RWPE2 (cell line): ENCODE results near the gene ILKAP.

Experiments used
- ATAC-seq: fragments of 200-7000 bp; cut with Tn5 transposase; 3 replicates; pipeline ENCODE4 v1.9.1; 2021; ENCODE audit warnings: low read depth
- DNase-seq: peaks from one replicate; pipeline ENCODE4 v3.0.0-alpha.2; 2020; ENCODE audit warnings: low spot score
- H3K27ac ChIP-seq: fragments of 450-650 bp; 2 replicates; pipeline ENCODE4 v1.5.1; 2017; ENCODE audit warnings: mild to moderate bottlenecking; ENCODE audit not compliant: poor library complexity, severe bottlenecking
- H3K27me3 ChIP-seq: fragments of 250-450 bp; sonication (Bioruptor Pico); 2 replicates; pipeline ENCODE4 v1.5.1; 2021; ENCODE audit warnings: mild to moderate bottlenecking, moderate library complexity; ENCODE audit not compliant: insufficient read depth, poor library complexity, severe bottlenecking
- H3K36me3 ChIP-seq: fragments of 250-450 bp; sonication (Bioruptor Pico); 2 replicates; pipeline ENCODE4 v1.5.1; 2020; ENCODE audit warnings: low read depth, mild to moderate bottlenecking, moderate library complexity
- H3K4me1 ChIP-seq: fragments of 250-450 bp; sonication (Bioruptor Pico); 2 replicates; pipeline ENCODE4 v1.5.1; 2021; ENCODE audit warnings: mild to moderate bottlenecking, moderate library complexity; ENCODE audit not compliant: insufficient read depth, poor library complexity, severe bottlenecking
- H3K4me3 ChIP-seq: fragments of 250-450 bp; sonication (Bioruptor Pico); 2 replicates; pipeline ENCODE4 v1.5.1; 2021; ENCODE audit warnings: mild to moderate bottlenecking, moderate library complexity; ENCODE audit not compliant: severe bottlenecking
- H3K9me3 ChIP-seq: fragments of 250-450 bp; sonication (Bioruptor Pico); 2 replicates; pipeline ENCODE4 v1.5.1; 2021; ENCODE audit warnings: mild to moderate bottlenecking, moderate library complexity; ENCODE audit not compliant: severe bottlenecking
- TF ChIP-seq, protein P1 (sequence below): fragments of 450-650 bp; IDR thresholded peaks from one replicate; pipeline ENCODE4 v1.5.1; 2017; ENCODE audit warnings: mild to moderate bottlenecking, moderate library complexity; ENCODE audit not compliant: poor library complexity, severe bottlenecking

Gene ILKAP, protein sequence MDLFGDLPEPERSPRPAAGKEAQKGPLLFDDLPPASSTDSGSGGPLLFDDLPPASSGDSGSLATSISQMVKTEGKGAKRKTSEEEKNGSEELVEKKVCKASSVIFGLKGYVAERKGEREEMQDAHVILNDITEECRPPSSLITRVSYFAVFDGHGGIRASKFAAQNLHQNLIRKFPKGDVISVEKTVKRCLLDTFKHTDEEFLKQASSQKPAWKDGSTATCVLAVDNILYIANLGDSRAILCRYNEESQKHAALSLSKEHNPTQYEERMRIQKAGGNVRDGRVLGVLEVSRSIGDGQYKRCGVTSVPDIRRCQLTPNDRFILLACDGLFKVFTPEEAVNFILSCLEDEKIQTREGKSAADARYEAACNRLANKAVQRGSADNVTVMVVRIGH

DNA sequence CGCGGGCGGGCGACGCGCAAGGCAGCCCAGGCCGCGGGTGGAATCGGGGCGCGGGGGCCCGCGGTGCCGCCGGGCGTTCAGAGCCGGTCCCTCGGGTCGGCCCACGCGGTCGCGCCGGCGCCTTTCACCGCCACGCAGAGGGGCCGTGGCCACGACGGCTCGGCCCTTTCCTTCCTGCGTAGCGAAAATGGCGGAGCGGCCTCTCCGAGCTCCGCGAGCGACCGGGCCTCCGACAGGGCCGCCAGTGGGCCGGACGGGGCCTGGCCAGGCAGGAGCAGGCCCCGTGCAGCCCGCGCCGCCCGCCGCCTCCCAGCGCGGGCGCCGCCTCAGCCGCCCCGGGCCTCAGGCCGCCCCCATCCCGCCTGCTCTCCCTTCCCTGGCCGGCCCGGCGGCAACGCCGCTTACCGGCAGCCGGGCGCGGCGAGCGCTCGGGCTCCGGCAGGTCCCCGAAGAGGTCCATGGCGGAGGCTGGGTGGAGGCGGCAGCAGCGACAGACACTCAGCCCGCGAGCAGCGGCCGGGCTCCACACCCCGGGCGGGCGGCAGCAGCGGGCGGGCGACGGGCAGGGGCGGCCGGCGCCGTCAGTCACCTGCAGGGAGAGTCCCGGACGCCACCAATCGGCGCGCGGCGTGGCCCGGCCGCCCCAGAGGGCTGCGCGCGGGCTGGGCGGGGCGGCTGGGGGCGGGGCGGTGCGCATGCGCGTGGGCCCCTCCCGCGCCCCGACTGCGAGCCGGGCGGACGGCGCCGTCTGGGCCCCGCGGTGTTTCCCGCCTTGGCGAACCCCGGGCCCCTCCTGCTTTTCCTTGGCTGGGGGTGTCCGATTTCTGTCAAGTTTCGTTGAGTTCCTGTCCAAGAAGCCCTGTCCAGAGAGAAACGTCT, at the start of gene ILKAP:
TSS of gene ILKAP (minus strand) at position 602 of the 879 bp plus-strand sequence. CDS start at position 460, 142 bp downstream.
- TF ChIP-seq, protein P1, sequence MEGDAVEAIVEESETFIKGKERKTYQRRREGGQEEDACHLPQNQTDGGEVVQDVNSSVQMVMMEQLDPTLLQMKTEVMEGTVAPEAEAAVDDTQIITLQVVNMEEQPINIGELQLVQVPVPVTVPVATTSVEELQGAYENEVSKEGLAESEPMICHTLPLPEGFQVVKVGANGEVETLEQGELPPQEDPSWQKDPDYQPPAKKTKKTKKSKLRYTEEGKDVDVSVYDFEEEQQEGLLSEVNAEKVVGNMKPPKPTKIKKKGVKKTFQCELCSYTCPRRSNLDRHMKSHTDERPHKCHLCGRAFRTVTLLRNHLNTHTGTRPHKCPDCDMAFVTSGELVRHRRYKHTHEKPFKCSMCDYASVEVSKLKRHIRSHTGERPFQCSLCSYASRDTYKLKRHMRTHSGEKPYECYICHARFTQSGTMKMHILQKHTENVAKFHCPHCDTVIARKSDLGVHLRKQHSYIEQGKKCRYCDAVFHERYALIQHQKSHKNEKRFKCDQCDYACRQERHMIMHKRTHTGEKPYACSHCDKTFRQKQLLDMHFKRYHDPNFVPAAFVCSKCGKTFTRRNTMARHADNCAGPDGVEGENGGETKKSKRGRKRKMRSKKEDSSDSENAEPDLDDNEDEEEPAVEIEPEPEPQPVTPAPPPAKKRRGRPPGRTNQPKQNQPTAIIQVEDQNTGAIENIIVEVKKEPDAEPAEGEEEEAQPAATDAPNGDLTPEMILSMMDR, result no peak
- no peaks in the 10 kb centered on the region for H3K9me3 ChIP-seq
- H3K36me3 ChIP-seq, result peaks cover 18% of the 10 kb centered on the region; the same call in 1 of the 2 replicates
- H3K4me3 ChIP-seq, result peak within 1 kb of the TSS; percentile 99
- no peaks in the 10 kb centered on the region for H3K27me3 ChIP-seq
- H3K4me1 ChIP-seq, result peaks cover 10% of the 10 kb centered on the region
- peak within 1 kb of the TSS; percentile 62 for H3K27ac ChIP-seq
- ATAC-seq (peak; percentile 97), DNase-seq (peak; percentile 82)

DNA sequence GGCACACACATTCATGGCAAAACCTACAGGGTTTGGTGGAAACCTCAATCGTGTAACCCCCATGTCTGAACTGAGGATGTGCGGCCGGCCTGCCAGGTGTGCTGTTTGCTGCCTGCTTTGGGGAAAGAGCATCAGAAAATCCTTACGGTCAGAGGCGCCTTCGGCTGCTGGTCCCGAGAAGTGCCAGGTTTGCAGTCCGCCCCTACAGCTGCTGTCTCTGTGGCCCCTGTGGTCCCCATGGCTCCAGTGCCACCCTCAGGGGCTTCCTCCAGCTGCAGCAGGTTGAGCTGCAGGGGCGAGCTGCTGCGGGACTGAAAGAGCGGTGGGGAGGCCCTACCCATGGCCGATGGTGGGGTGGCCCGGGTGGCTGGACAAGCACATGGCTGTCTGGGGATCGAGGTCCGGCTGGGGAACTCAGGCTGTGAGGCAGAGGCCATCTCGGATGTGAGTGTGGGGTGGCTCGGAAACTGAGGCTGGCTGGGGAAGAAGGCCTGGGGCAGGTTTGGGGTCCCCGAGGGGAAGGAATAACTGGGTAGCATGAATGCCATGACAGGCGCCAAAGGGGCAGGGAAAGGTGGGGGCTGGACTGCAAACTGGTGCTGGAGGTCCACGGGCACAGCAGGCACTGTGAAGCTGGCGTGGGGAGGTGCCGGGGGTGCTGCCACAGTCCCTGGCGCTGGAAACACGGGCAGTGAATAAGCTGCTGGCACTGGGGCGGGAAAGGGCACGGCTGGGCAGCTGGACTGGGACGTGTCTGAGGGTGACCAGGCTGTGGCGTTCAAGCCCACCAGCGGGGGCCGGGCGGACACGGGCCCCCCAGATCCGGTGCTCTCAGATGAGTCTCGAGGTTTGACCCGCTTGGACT, 49.5 kb upstream of the ILKAP start:
- Histone ChIP-seq H3K27me3 (no peaks in the 10 kb centered on the region), H3K36me3 (peaks cover 42% of the 10 kb centered on the region), H3K9me3 (no peaks in the 10 kb centered on the region), H3K4me3 (no peak overlapping the region), H3K27ac (no peak overlapping the region), H3K4me1 (no peaks in the 10 kb centered on the region)
- DNase-seq (no peak), ATAC-seq (no peak)
- TF ChIP-seq, protein P1, result no peak

DNA sequence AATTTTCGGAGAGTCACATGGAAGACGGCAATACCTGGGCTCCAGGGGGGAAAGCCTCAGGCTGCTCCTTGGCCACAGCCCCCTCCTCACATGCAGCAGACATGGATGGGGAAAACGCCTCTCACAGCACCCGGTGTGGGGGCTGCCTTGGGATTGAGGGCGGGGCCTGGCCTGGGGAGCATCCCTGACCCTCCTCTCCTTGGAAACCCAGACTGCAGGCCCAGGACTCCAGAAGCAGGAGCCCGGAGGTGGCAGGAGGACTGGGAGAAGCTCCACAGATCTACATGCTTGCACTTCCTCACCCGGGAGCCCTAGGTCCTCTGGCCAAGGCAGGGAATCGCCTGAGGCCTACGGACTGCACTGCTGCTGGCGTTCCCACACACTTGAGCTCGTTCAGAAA, 48.5 kb upstream of the ILKAP start:
- Histone ChIP-seq H3K27ac (no peak overlapping the region), H3K9me3 (no peaks in the 10 kb centered on the region), H3K27me3 (no peaks in the 10 kb centered on the region), H3K4me3 (no peak overlapping the region), H3K36me3 (peaks cover 34% of the 10 kb centered on the region), H3K4me1 (no peaks in the 10 kb centered on the region)
- ATAC-seq (no peak), DNase-seq (no peak)
- TF ChIP-seq, protein P1, result no peak

DNA sequence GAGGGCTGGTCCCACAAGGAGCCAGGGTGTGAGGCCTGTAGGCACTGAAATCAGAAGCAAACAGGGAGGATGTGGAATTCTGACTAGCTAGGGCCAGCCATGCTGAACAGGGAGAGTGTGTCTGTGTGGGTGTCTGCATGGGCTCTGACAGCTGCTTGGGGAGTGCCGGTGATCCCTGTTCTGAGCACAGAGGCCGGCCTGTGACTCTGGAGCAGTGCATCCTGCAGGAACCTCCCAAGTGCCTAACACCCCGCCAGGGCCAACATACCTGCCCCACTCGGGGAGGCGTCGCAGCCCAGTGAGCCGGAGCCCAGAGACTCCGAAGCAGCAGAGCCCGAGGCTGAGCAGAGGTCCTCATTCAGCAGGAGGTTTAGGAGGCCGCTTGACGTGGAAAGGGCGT, 47.8 kb upstream of the ILKAP start:
- ATAC-seq (no peak), DNase-seq (no peak)
- TF ChIP-seq, protein P1, result no peak
- H3K36me3 ChIP-seq, result peaks cover 29% of the 10 kb centered on the region
- no peaks in the 10 kb centered on the region for H3K9me3 ChIP-seq
- H3K27me3 ChIP-seq, result no peaks in the 10 kb centered on the region
- H3K4me3 ChIP-seq, result no peak overlapping the region
- H3K27ac ChIP-seq, result no peak overlapping the region
- H3K4me1 ChIP-seq, result no peaks in the 10 kb centered on the region
